NCI-H1048 (cell line): Measurements from ENCODE around the gene CDC14B.
"Not testable (repeated sequence)": the region's sequence is repeated elsewhere in the genome, so short reads cannot be mapped to it uniquely, and the experiment has no call there.

Experiments
- DNase-seq: peaks from one replicate; lab custom pipeline; 2025; lab: John Stamatoyannopoulos, UW

The CDC14B gene

GRCh38 chr9:96621618-96622017 lies 2.0 kb upstream of the CDC14B start:
- DNase-seq, result no peak

GRCh38 chr9:96620832-96621269 lies 1.2 kb upstream of the CDC14B start:
- DNase-seq, result no peak

- no peak for DNase-seq
Observed at GRCh38 chr9:96620181-96620514, 505 bp upstream of the CDC14B start.

- DNase-seq, result no peak
Observed at GRCh38 chr9:96619124-96619465, 548 bp downstream of the CDC14B start.

- no peak for DNase-seq
Observed at GRCh38 chr9:96618209-96619123, 1.2 kb downstream of the CDC14B start.

- DNase-seq, result no peak
Observed at GRCh38 chr9:96617439-96618185, 2.0 kb downstream of the CDC14B start.

GRCh38 chr9:96616817-96617438 lies 2.7 kb downstream of the CDC14B start:
- DNase-seq, result no peak

GRCh38 chr9:96615411-96615810 lies 4.2 kb downstream of the CDC14B start:
- DNase-seq, result no peak

- not testable (repeated sequence) for DNase-seq
Observed at GRCh38 chr9:96614664-96615063, 5.0 kb downstream of the CDC14B start.

GRCh38 chr9:96612966-96613589 lies 6.6 kb downstream of the CDC14B start:
- no peak for DNase-seq

GRCh38 chr9:96612105-96612965 lies 7.3 kb downstream of the CDC14B start:
- DNase-seq, result no peak

GRCh38 chr9:96611302-96611701 lies 8.3 kb downstream of the CDC14B start:
- no peak for DNase-seq

GRCh38 chr9:96609732-96610131 lies 9.9 kb downstream of the CDC14B start:
- no peak for DNase-seq

GRCh38 chr9:96607971-96608370 lies 11.7 kb downstream of the CDC14B start:
- no peak for DNase-seq

- no peak for DNase-seq
Observed at GRCh38 chr9:96605328-96605727, 14.3 kb downstream of the CDC14B start.

GRCh38 chr9:96604004-96604319 lies 15.7 kb downstream of the CDC14B start:
- no peak for DNase-seq

- no peak for DNase-seq
Observed at GRCh38 chr9:96603305-96604003, 16.2 kb downstream of the CDC14B start.

GRCh38 chr9:96599298-96599697 lies 20.3 kb downstream of the CDC14B start:
- DNase-seq, result no peak

- no peak for DNase-seq
Observed at GRCh38 chr9:96596601-96597111, 23.0 kb downstream of the CDC14B start.
